ENCODE data around the gene ZNG1F. TPM values are rescaled to one million over a fixed set of nuclear protein-coding genes. Genes with fewer than 3 reads are reported as not detected.
"Not testable (repeated sequence)": the region's sequence is repeated elsewhere in the genome, so short reads cannot be mapped to it uniquely, and the experiment has no call there.

ZNG1F gene
- polyA plus RNA-seq (ENCODE audit: low read depth in 6 of 6): 1 to 10 TPM; 1.7 to 7.1 (median 3.5) TPM

- DNase-seq; H3K4me3 Mint-ChIP-seq; H3K4me1 Mint-ChIP-seq; H3K27me3 Mint-ChIP-seq; H3K27ac Mint-ChIP-seq; H3K36me3 Mint-ChIP-seq; ATAC-seq (ENCODE audit: low read depth in 2 of 2); H3K9me3 Mint-ChIP-seq: not testable (repeated sequence)
Observed at GRCh38 chr9:41189217-41189616, at the start of gene ZNG1F. TSS of gene ZNG1F (minus strand) at chr9:41189317. CDS start at chr9:41189258, 59 bp downstream.

- DNase-seq: peak; percentile 34
- not testable (repeated sequence) for H3K27me3 Mint-ChIP-seq; H3K4me1 Mint-ChIP-seq; ATAC-seq (ENCODE audit: low read depth in 2 of 2); H3K4me3 Mint-ChIP-seq; H3K27ac Mint-ChIP-seq
- Mint-ChIP-seq H3K9me3 (peaks cover 8 to 23% (median 15%) of the 10 kb centered on the region in 7 donors), H3K36me3 (peaks cover 0 to 14% of the 10 kb centered on the region in 2 donors)
Observed at GRCh38 chr9:41237110-41237749, 48.1 kb upstream of the ZNG1F start.

GRCh38 chr9:41236486-41237109, 47.5 kb upstream of the ZNG1F start:
- ATAC-seq (ENCODE audit: low read depth in 2 of 2); DNase-seq; H3K27ac Mint-ChIP-seq; H3K27me3 Mint-ChIP-seq; H3K4me1 Mint-ChIP-seq: not testable (repeated sequence)
- Mint-ChIP-seq H3K9me3 (peaks cover 8 to 23% (median 15%) of the 10 kb centered on the region in 7 donors), H3K36me3 (peaks cover 0 to 14% of the 10 kb centered on the region in 2 donors), H3K4me3 (peak overlapping the region in 1 of 8 donors; percentile 42)

- H3K27me3 Mint-ChIP-seq, H3K27ac Mint-ChIP-seq, H3K4me1 Mint-ChIP-seq: not testable (repeated sequence)
- H3K9me3 Mint-ChIP-seq: peaks cover 8 to 21% (median 12%) of the 10 kb centered on the region in 7 donors
- peak; percentile 19 for DNase-seq
- peaks cover 0 to 14% of the 10 kb centered on the region in 2 donors for H3K36me3 Mint-ChIP-seq
- peak; percentile 88 to 97 for ATAC-seq (ENCODE audit: low read depth in 2 of 2)
- H3K4me3 Mint-ChIP-seq: peak overlapping the region in 7 of 8 donors; percentile 44 to 88 (median 55)
Observed at GRCh38 chr9:41234811-41235805, 46.0 kb upstream of the ZNG1F start.

- H3K27me3 Mint-ChIP-seq; DNase-seq; H3K4me1 Mint-ChIP-seq; ATAC-seq (ENCODE audit: low read depth in 2 of 2); H3K27ac Mint-ChIP-seq: not testable (repeated sequence)
- Mint-ChIP-seq H3K4me3 (peak overlapping the region in 1 of 8 donors; percentile 55), H3K36me3 (peaks cover 0 to 14% of the 10 kb centered on the region in 2 donors), H3K9me3 (peaks cover 8 to 20% (median 11%) of the 10 kb centered on the region in 7 donors)
Observed at GRCh38 chr9:41234221-41234620, 45.1 kb upstream of the ZNG1F start.

- not testable (repeated sequence) for H3K27me3 Mint-ChIP-seq; H3K27ac Mint-ChIP-seq; ATAC-seq (ENCODE audit: low read depth in 2 of 2); H3K4me1 Mint-ChIP-seq; H3K4me3 Mint-ChIP-seq; DNase-seq
- Mint-ChIP-seq H3K9me3 (peaks cover 6 to 15% (median 8%) of the 10 kb centered on the region in 7 donors), H3K36me3 (peaks cover 0 to 14% of the 10 kb centered on the region in 2 donors)
Observed at GRCh38 chr9:41232326-41232725, 43.2 kb upstream of the ZNG1F start.

GRCh38 chr9:41230418-41230817, 41.3 kb upstream of the ZNG1F start:
- not testable (repeated sequence) for H3K27me3 Mint-ChIP-seq; H3K27ac Mint-ChIP-seq; H3K4me1 Mint-ChIP-seq; DNase-seq; ATAC-seq (ENCODE audit: low read depth in 2 of 2); H3K9me3 Mint-ChIP-seq; H3K36me3 Mint-ChIP-seq; H3K4me3 Mint-ChIP-seq

GRCh38 chr9:41229408-41230401, 40.6 kb upstream of the ZNG1F start:
- Mint-ChIP-seq H3K9me3 (peaks cover 0 to 4% (median 0%) of the 10 kb centered on the region in 7 donors), H3K4me3 (no peak overlapping the region), H3K36me3 (no peaks in the 10 kb centered on the region), H3K27ac (no peak overlapping the region), H3K4me1 (peaks cover 0 to 1% (median 0%) of the 10 kb centered on the region in 3 donors), H3K27me3 (no peaks in the 10 kb centered on the region)
- ATAC-seq (ENCODE audit: low read depth in 2 of 2): peak in 1 of 2 donors; percentile 25
- DNase-seq: no peak

- H3K36me3 Mint-ChIP-seq; ATAC-seq (ENCODE audit: low read depth in 2 of 2); DNase-seq; H3K27ac Mint-ChIP-seq; H3K27me3 Mint-ChIP-seq; H3K9me3 Mint-ChIP-seq; H3K4me1 Mint-ChIP-seq: not testable (repeated sequence)
- peak overlapping the region in 1 of 8 donors; percentile 47 for H3K4me3 Mint-ChIP-seq
Observed at GRCh38 chr9:41219831-41220230, 30.7 kb upstream of the ZNG1F start.

- not testable (repeated sequence) for H3K36me3 Mint-ChIP-seq; H3K9me3 Mint-ChIP-seq; DNase-seq; H3K4me1 Mint-ChIP-seq; H3K27me3 Mint-ChIP-seq; H3K27ac Mint-ChIP-seq; H3K4me3 Mint-ChIP-seq; ATAC-seq (ENCODE audit: low read depth in 2 of 2)
Observed at GRCh38 chr9:41188439-41188838, 678 bp downstream of the ZNG1F start.

GRCh38 chr9:41174994-41175393, 14.1 kb downstream of the ZNG1F start:
- H3K36me3 Mint-ChIP-seq; H3K27me3 Mint-ChIP-seq; H3K27ac Mint-ChIP-seq; DNase-seq; H3K9me3 Mint-ChIP-seq; H3K4me3 Mint-ChIP-seq; ATAC-seq (ENCODE audit: low read depth in 2 of 2); H3K4me1 Mint-ChIP-seq: not testable (repeated sequence)

- H3K4me3 Mint-ChIP-seq; H3K4me1 Mint-ChIP-seq; DNase-seq; ATAC-seq (ENCODE audit: low read depth in 2 of 2); H3K27me3 Mint-ChIP-seq; H3K27ac Mint-ChIP-seq; H3K36me3 Mint-ChIP-seq; H3K9me3 Mint-ChIP-seq: not testable (repeated sequence)
Observed at GRCh38 chr9:41150116-41150515, 39.0 kb downstream of the ZNG1F start.
